Measurements from ENCODE around the gene CASS4. TPM values are rescaled to one million over a fixed set of nuclear protein-coding genes. Genes with fewer than 3 reads are reported as not detected.
A peak's percentile ranks its signal among the peaks of the same experiment; 100 is the strongest.

Gene CASS4
- total RNA-seq, 1 experiment from 2014 or later, result 0.17 TPM

- ChIA-PET CTCF (no interaction called here), POLR2A (no interaction called here), RAD21 (ENCODE audit: low non-redundant PET in 1 of 2, low total read pairs in 2 of 2, uncharacterized antibody in 2 of 2, unreplicated experiment in 2 of 2) (interaction anchor here in 1 of 2 experiments (0.6 kb wide), 1 partner anchor 30 kb away, joined by 3 read pairs; no protein-coding TSS in a partner anchor)
- no TSS peak for BruUV-seq (replicated peaks)
- Histone ChIP-seq H3K9me2 (ENCODE audit: insufficient read depth) (no peaks in the 10 kb centered on the region), H3K4me2 (ENCODE audit: low read length) (no peak overlapping the region), H3K27ac (ENCODE audit: low read depth, low read length) (no peak overlapping the region), H3K36me3 (ENCODE audit: control insufficient read depth in 1 of 2, insufficient read depth in 2 of 2, low read length in 2 of 2) (0 out of 4 replicates have a peak, but pooled peaks cover 0 to 3% of the 10 kb centered on the region in 2 experiments), H3K9ac (ENCODE audit: low read length) (no peak overlapping the region), H2AFZ (ENCODE audit: low read depth, low read length, poor library complexity, severe bottlenecking) (no peak overlapping the region), H3K4me3 (replicated peaks in 1 of 2; ENCODE audit: low read depth in 1 of 2, low read length in 2 of 2) (no peak overlapping the region), H4K20me1 (ENCODE audit: insufficient read depth) (no peaks in the 10 kb centered on the region), H3K79me2 (ENCODE audit: insufficient read depth, low read length) (peaks cover 15% of the 10 kb centered on the region; the same call in 1 of the 2 replicates), H3K4me1 (ENCODE audit: control insufficient read depth in 1 of 2, insufficient read depth in 2 of 2, low read length in 2 of 2) (no peaks in the 10 kb centered on the region), H3K9me3 (ENCODE audit: control insufficient read depth in 1 of 2, insufficient read depth in 1 of 2, low read depth in 1 of 2, low read length in 2 of 2) (no peaks in the 10 kb centered on the region), H3K27me3 (ENCODE audit: insufficient read depth, low read length) (no peaks in the 10 kb centered on the region)
- ATAC-seq (peak; percentile 85), DNase-seq (ENCODE audit: low read depth, low spot score) (no peak)
- TF ChIP-seq TCF7L2 (IDR thresholded peaks at IDR 0.05; ENCODE audit: borderline replicate concordance, extremely low read depth, insufficient read depth, insufficient read length) (no peak), ZNF274 (IDR thresholded peaks at IDR 0.05; ENCODE audit: low read depth, low read length) (no peak), CTCF (IDR thresholded peaks at IDR 0.05 in 2 of 3, conservative IDR thresholded peaks at IDR 0.05 in 1 of 3; ENCODE audit: borderline replicate concordance in 1 of 3, insufficient read depth in 1 of 3, low read depth in 2 of 3, low read length in 2 of 3) (peak in 2 of 3 experiments; percentile 59 to 76; a peak in 4 of 6 replicates)
- intact Hi-C loops (cut with micrococcal nuclease), result no loop called here
Observed at GRCh38 chr20:56504373-56505005, 92.4 kb downstream of the CASS4 start.

GRCh38 chr20:56506103-56506502 lies 94.0 kb downstream of the CASS4 start:
- H3K9me3 ChIP-seq (ENCODE audit: control insufficient read depth in 1 of 2, insufficient read depth in 1 of 2, low read depth in 1 of 2, low read length in 2 of 2), result no peaks in the 10 kb centered on the region
- ATAC-seq, result no peak
- H3K27ac ChIP-seq (ENCODE audit: low read depth, low read length), result no peak overlapping the region
- H3K9me2 ChIP-seq (ENCODE audit: insufficient read depth), result no peaks in the 10 kb centered on the region
- BruUV-seq (replicated peaks), result no TSS peak
- H3K4me2 ChIP-seq (ENCODE audit: low read length), result no peak overlapping the region
- no peaks in the 10 kb centered on the region for H3K4me1 ChIP-seq (ENCODE audit: control insufficient read depth in 1 of 2, insufficient read depth in 2 of 2, low read length in 2 of 2)
- H4K20me1 ChIP-seq (ENCODE audit: insufficient read depth), result no peaks in the 10 kb centered on the region
- H3K4me3 ChIP-seq (replicated peaks in 1 of 2; ENCODE audit: low read depth in 1 of 2, low read length in 2 of 2), result no peak overlapping the region
- no peak for DNase-seq (ENCODE audit: low read depth, low spot score)
- RAD21 ChIA-PET (ENCODE audit: low non-redundant PET in 1 of 2, low total read pairs in 2 of 2, uncharacterized antibody in 2 of 2, unreplicated experiment in 2 of 2), result no interaction called here
- no peak overlapping the region for H2AFZ ChIP-seq (ENCODE audit: low read depth, low read length, poor library complexity, severe bottlenecking)
- H3K27me3 ChIP-seq (ENCODE audit: insufficient read depth, low read length), result no peaks in the 10 kb centered on the region
- CTCF ChIA-PET, result no interaction called here
- 0 out of 4 replicates have a peak, but pooled peaks cover 0 to 3% of the 10 kb centered on the region in 2 experiments for H3K36me3 ChIP-seq (ENCODE audit: control insufficient read depth in 1 of 2, insufficient read depth in 2 of 2, low read length in 2 of 2)
- intact Hi-C loops (cut with micrococcal nuclease), result no loop called here
- peaks cover 15% of the 10 kb centered on the region for H3K79me2 ChIP-seq (ENCODE audit: insufficient read depth, low read length)
- H3K9ac ChIP-seq (ENCODE audit: low read length), result no peak overlapping the region
- POLR2A ChIA-PET, result no interaction called here
- TF ChIP-seq MAX (IDR thresholded peaks at IDR 0.05) (no peak), CBX3 (IDR thresholded peaks at IDR 0.05; ENCODE audit: low read depth) (no peak), REST (IDR thresholded peaks at IDR 0.05; ENCODE audit: low read depth) (no peak), SRF (IDR thresholded peaks at IDR 0.05; ENCODE audit: low read depth) (no peak), TCF7L2 (IDR thresholded peaks at IDR 0.05; ENCODE audit: borderline replicate concordance, extremely low read depth, insufficient read depth, insufficient read length) (no peak), ZNF274 (IDR thresholded peaks at IDR 0.05; ENCODE audit: low read depth, low read length) (no peak), SIN3A (IDR thresholded peaks at IDR 0.05; ENCODE audit: low read depth) (no peak), ZBTB33 (IDR thresholded peaks at IDR 0.05; ENCODE audit: extremely low read depth, insufficient replicate concordance, low read length) (no peak), JUND (IDR thresholded peaks at IDR 0.05) (no peak)

All from HCT116 (cell line).